GM12872 (cell line): ENCODE measurements around the gene TPRN.

Source experiments
- TF ChIP-seq, protein P1 (sequence below): IDR thresholded peaks from 3 replicates; pipeline ENCODE4 v1.5.1; 2011; ENCODE audit warnings: low read depth, mild to moderate bottlenecking, low read length, moderate library complexity; ENCODE audit not compliant: insufficient read depth

TPRN gene

DNA sequence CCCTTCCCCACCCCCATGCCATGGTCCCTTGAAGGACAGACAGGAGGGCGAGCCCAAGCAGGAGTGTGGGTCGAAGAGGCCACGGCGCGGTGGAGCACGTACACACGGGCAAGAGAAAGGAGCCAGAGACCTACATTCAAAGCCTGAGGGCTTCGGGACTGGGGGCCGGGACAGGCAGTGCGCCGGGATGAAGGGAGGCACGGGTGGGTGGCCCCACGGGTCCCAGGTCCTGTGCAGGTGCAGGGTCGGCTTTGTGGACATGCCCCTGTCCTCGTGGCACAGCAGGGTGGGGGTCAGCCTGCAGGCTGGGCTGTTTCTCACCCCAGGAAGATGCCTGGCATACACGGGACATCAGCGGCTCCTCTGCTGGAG is 40.5 kb downstream of the TPRN start:
- TF ChIP-seq, protein P1, sequence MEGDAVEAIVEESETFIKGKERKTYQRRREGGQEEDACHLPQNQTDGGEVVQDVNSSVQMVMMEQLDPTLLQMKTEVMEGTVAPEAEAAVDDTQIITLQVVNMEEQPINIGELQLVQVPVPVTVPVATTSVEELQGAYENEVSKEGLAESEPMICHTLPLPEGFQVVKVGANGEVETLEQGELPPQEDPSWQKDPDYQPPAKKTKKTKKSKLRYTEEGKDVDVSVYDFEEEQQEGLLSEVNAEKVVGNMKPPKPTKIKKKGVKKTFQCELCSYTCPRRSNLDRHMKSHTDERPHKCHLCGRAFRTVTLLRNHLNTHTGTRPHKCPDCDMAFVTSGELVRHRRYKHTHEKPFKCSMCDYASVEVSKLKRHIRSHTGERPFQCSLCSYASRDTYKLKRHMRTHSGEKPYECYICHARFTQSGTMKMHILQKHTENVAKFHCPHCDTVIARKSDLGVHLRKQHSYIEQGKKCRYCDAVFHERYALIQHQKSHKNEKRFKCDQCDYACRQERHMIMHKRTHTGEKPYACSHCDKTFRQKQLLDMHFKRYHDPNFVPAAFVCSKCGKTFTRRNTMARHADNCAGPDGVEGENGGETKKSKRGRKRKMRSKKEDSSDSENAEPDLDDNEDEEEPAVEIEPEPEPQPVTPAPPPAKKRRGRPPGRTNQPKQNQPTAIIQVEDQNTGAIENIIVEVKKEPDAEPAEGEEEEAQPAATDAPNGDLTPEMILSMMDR: no peak

DNA sequence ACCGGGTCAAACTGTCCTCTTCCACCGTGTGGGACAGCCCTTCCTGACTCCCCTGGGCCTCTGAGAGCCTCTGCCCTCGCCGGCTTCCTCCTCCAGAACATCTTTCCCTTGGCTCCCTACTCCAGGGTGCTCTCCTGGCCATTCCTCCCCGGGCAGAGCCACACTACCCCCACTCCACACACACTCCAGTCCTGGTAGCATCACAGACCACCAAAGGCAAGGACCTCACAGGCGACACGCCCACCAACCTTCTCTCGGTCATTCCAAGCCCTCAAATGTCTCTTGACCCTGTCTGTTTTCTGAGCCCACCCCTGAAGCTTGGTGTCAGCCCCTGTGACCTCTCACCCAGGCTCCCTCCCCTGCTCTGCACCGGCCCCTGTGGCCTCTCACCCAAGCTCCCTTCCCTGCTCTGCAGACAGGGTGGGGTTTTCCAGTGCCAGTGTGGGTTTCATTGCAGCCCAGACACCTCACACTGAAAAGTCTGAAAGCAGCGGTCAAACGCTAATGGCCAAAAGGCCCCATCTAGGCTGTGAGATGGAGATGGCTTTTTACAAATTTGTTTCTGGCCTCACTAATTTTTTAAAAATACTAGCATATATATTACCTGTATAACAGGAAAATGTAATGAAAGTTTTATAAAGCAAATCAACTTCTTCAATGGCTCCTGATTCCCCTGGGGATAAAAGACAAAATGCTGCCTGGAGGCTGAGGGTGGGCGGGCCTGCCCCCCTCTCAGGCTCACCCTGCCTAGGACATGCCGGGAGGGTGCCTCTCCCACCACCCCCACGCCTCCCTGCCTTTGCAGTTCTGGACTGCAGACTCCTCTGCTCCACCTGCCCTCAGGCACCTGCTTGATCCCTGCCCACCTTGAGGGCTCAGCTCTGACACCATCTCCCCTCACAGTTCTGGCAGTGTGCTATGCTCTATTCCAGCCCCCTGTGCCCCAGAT is 41.2 kb downstream of the TPRN start:
- TF ChIP-seq, protein P1: no peak

DNA sequence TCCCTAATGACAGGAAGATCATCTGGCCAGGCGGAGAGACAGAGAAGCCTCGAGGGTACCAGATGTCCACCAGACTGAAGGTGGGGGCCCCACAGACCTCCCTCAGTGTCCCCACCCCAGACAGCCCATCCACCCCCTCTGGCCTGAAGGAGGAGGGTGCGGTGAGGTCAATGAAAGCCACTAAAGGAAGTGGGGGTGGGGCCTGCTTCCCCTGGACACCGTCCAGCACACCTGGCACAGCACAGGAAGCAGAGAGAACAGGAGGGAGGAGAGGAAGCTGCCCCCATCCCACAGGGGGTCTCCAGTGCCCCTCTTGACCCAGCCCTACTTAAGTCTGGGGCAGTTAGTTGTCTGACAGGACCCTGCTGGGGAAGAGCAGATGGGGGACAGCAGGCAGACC is 41.9 kb downstream of the TPRN start:
- TF ChIP-seq, protein P1: no peak

DNA sequence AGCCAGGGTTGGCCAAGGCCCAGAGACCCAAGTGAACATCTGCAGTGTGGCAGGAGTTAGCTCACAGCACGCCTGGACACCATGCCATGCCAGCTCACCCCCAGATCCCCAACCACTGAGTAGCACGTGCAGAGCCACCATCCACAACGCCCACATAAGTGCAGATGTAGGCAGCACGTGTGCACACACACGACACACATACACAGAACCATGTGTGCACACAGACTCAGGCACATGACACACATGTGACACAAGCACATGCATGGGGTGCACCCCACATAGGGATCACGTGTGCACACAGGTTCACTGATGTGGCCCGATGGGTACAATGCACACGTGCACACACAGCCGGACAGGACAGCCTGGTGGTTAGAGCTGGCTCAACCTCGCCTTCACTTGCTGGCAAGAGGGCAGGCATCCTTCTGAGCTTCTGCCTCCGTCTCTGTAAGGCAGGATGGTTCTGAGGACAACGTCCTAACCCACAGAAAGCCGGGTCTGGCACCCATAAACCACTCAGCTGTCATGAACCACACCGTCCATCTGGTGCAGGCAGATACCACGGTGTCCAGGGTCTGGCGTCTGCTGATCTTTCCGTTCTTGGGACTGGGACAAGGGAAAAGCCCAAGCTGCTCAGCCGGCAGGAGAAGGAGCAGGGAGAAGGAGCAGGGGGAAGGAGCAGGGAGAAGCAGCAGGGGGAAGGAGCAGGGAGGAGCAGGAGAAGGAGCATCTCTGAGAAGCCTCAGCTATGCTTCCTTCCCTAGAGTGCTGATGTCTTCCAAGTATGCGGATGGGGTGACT is 42.7 kb downstream of the TPRN start:
- TF ChIP-seq, protein P1: no peak

DNA sequence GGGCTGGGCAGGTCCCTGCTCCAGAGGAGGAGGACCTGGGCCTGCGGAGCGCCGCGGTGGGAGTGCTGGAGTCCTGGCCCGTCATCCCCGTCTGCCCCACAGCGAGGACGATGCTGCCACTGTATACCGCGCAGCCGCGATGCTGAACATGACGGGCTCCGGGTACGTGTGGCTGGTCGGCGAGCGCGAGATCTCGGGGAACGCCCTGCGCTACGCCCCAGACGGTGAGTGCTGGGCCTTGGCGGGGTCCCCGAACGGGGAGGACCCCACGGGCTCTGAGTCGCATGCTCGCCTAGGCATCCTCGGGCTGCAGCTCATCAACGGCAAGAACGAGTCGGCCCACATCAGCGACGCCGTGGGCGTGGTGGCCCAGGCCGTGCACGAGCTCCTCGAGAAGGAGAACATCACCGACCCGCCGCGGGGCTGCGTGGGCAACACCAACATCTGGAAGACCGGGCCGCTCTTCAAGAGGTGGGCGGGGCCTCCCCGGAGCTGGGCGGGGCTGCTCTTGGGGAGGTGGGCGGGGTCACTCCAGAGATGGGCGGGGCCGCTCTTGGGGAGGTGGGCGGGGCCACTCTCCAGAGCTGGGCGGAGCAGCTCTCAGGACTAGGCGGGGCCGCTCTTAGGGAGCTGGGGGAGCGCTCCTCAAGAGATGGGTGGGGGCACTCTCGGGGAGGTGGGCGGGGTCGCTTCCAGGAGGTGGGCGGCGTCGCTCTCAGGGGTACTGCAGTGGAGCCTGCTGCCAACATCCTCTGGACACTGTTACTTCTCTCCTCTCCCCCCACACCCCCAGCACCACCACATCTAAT is 43.8 kb downstream of the TPRN start:
- TF ChIP-seq, protein P1: no peak

DNA sequence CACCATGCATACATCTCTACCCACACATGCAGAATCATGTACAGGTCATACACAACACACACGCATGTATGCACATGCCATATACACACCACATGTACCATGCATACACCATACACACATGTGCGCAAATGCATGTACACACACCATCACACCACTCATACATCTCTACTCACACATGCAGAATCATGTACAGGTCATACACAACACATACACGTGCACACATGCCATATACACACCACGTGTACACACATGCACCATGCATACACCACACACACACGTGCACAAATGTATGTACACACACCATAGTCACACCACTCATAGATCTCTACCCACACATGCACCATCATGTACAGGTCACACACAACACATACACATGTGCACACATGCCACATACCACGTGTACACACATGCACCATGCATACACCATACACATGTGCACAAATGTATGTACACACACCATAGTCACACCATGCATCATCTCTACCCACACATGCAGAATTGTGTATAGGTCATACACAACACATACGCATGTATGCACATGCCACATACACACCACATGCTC is 47.6 kb downstream of the TPRN start:
- TF ChIP-seq, protein P1: no peak
